Measurements from ENCODE around the gene SLC7A11.

GRCh38 chr4:138263247-138263816 is 21.2 kb upstream of the SLC7A11 start:
- TF ChIP-seq, protein P1, sequence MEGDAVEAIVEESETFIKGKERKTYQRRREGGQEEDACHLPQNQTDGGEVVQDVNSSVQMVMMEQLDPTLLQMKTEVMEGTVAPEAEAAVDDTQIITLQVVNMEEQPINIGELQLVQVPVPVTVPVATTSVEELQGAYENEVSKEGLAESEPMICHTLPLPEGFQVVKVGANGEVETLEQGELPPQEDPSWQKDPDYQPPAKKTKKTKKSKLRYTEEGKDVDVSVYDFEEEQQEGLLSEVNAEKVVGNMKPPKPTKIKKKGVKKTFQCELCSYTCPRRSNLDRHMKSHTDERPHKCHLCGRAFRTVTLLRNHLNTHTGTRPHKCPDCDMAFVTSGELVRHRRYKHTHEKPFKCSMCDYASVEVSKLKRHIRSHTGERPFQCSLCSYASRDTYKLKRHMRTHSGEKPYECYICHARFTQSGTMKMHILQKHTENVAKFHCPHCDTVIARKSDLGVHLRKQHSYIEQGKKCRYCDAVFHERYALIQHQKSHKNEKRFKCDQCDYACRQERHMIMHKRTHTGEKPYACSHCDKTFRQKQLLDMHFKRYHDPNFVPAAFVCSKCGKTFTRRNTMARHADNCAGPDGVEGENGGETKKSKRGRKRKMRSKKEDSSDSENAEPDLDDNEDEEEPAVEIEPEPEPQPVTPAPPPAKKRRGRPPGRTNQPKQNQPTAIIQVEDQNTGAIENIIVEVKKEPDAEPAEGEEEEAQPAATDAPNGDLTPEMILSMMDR (conservative IDR thresholded peaks at IDR 0.05; ENCODE audit: low read depth, low read length), result no peak
- TF ChIP-seq SMC3 (IDR thresholded peaks at IDR 0.05; ENCODE audit: low read depth, low read length) (no peak), CHD1 (IDR thresholded peaks at IDR 0.05; ENCODE audit: low read depth, low read length) (no peak), BHLHE40 (IDR thresholded peaks at IDR 0.05; ENCODE audit: low read depth, low read length) (no peak), USF2 (IDR thresholded peaks at IDR 0.05; ENCODE audit: low read depth, low read length) (no peak), RAD21 (IDR thresholded peaks at IDR 0.05; ENCODE audit: low read length) (no peak), POLR2A (IDR thresholded peaks at IDR 0.05; ENCODE audit: low read depth, low read length) (no peak), MAFK (IDR thresholded peaks at IDR 0.05; ENCODE audit: low read depth, low read length) (no peak), RCOR1 (IDR thresholded peaks at IDR 0.05; ENCODE audit: insufficient replicate concordance, low read length) (no peak)

All from IMR-90 (cell line).